Activated naive CD8-positive, alpha-beta T cell treated with anti-CD3 and anti-CD28 coated beads, Interleukin-2, amount 50 U/mL, for 24 hours (primary cell): ENCODE results near the gene DSTN.

ENCODE experiments used
- ATAC-seq: fragments of 150-1000 bp; cut with Tn5 transposase; one replicate; pipeline ENCODE4 v1.10.0; 2021
- DNase-seq: peaks from one replicate; pipeline ENCODE4 v3.0.0; 2021
- H3K27ac Mint-ChIP-seq: one replicate; pipeline ENCODE4 v1.8.0; 2021; ENCODE audit warnings: mild to moderate bottlenecking, mixed read lengths
- H3K27me3 Mint-ChIP-seq: one replicate; pipeline ENCODE4 v1.8.0; 2021; ENCODE audit warnings: mixed read lengths
- H3K36me3 Mint-ChIP-seq: one replicate; pipeline ENCODE4 v1.8.0; 2021; ENCODE audit warnings: low read depth, mixed read lengths
- H3K4me1 Mint-ChIP-seq: one replicate; pipeline ENCODE4 v1.8.0; 2021; ENCODE audit warnings: mixed read lengths
- H3K4me3 Mint-ChIP-seq: one replicate; pipeline ENCODE4 v1.8.0; 2021; ENCODE audit warnings: mild to moderate bottlenecking, moderate library complexity, mixed read lengths
- H3K9me3 Mint-ChIP-seq: one replicate; pipeline ENCODE4 v1.8.0; 2021; ENCODE audit warnings: mixed read lengths

Gene DSTN

GRCh38 chr20:17625246-17626051 is 55.6 kb downstream of the DSTN start:
- H3K27me3 Mint-ChIP-seq = no peaks in the 10 kb centered on the region
- no peaks in the 10 kb centered on the region for H3K4me1 Mint-ChIP-seq
- DNase-seq = no peak
- no peaks in the 10 kb centered on the region for H3K9me3 Mint-ChIP-seq
- no peak for ATAC-seq
- H3K36me3 Mint-ChIP-seq = peaks cover 2% of the 10 kb centered on the region
- H3K27ac Mint-ChIP-seq = no peak overlapping the region
- H3K4me3 Mint-ChIP-seq = no peak overlapping the region

- Mint-ChIP-seq H3K36me3 (peaks cover 2% of the 10 kb centered on the region), H3K4me3 (no peak overlapping the region), H3K27ac (no peak overlapping the region), H3K27me3 (no peaks in the 10 kb centered on the region), H3K4me1 (no peaks in the 10 kb centered on the region), H3K9me3 (no peaks in the 10 kb centered on the region)
- DNase-seq = no peak
- no peak for ATAC-seq
Measured at GRCh38 chr20:17626217-17627007, 56.5 kb downstream of the DSTN start.

GRCh38 chr20:17627101-17627955 is 57.5 kb downstream of the DSTN start:
- no peak for DNase-seq
- H3K4me1 Mint-ChIP-seq = no peaks in the 10 kb centered on the region
- H3K27ac Mint-ChIP-seq = no peak overlapping the region
- H3K36me3 Mint-ChIP-seq = peaks cover 3% of the 10 kb centered on the region
- ATAC-seq = no peak
- no peaks in the 10 kb centered on the region for H3K27me3 Mint-ChIP-seq
- no peak overlapping the region for H3K4me3 Mint-ChIP-seq
- H3K9me3 Mint-ChIP-seq = no peaks in the 10 kb centered on the region

- Mint-ChIP-seq H3K4me3 (no peak overlapping the region), H3K36me3 (peaks cover 4% of the 10 kb centered on the region), H3K4me1 (no peaks in the 10 kb centered on the region), H3K9me3 (no peaks in the 10 kb centered on the region), H3K27me3 (no peaks in the 10 kb centered on the region), H3K27ac (no peak overlapping the region)
- no peak for DNase-seq
- ATAC-seq = no peak
Measured at GRCh38 chr20:17628101-17628841, 58.4 kb downstream of the DSTN start.

- Mint-ChIP-seq H3K36me3 (peaks cover 8% of the 10 kb centered on the region), H3K27ac (no peak overlapping the region), H3K9me3 (no peaks in the 10 kb centered on the region), H3K4me1 (no peaks in the 10 kb centered on the region), H3K27me3 (no peaks in the 10 kb centered on the region), H3K4me3 (no peak overlapping the region)
- DNase-seq = no peak
- ATAC-seq = no peak
Measured at GRCh38 chr20:17629025-17629424, 59.1 kb downstream of the DSTN start.

- no peak overlapping the region for H3K4me3 Mint-ChIP-seq
- H3K27ac Mint-ChIP-seq = no peak overlapping the region
- no peak for ATAC-seq
- H3K27me3 Mint-ChIP-seq = no peaks in the 10 kb centered on the region
- H3K4me1 Mint-ChIP-seq = no peaks in the 10 kb centered on the region
- DNase-seq = no peak
- peaks cover 6% of the 10 kb centered on the region for H3K36me3 Mint-ChIP-seq
- H3K9me3 Mint-ChIP-seq = no peaks in the 10 kb centered on the region
Measured at GRCh38 chr20:17629678-17630089, 59.8 kb downstream of the DSTN start.

- no peaks in the 10 kb centered on the region for H3K9me3 Mint-ChIP-seq
- DNase-seq = no peak
Measured at GRCh38 chr20:17630151-17630805, 60.4 kb downstream of the DSTN start.

GRCh38 chr20:17630806-17631195 is 60.9 kb downstream of the DSTN start:
- Mint-ChIP-seq H3K36me3 (peaks cover 6% of the 10 kb centered on the region), H3K27me3 (no peaks in the 10 kb centered on the region), H3K9me3 (no peaks in the 10 kb centered on the region), H3K4me1 (no peaks in the 10 kb centered on the region), H3K27ac (no peak overlapping the region), H3K4me3 (no peak overlapping the region)
- DNase-seq = no peak
- ATAC-seq = no peak

More at GRCh38 chr20:17630151-17630805, 60.4 kb downstream of the DSTN start:
- peaks cover 6% of the 10 kb centered on the region for H3K36me3 Mint-ChIP-seq
- ATAC-seq = no peak
- no peaks in the 10 kb centered on the region for H3K27me3 Mint-ChIP-seq
- no peak overlapping the region for H3K27ac Mint-ChIP-seq
- H3K4me1 Mint-ChIP-seq = no peaks in the 10 kb centered on the region
- no peak overlapping the region for H3K4me3 Mint-ChIP-seq

- ATAC-seq = no peak
- H3K9me3 Mint-ChIP-seq = no peaks in the 10 kb centered on the region
- H3K4me3 Mint-ChIP-seq = no peak overlapping the region
- H3K27ac Mint-ChIP-seq = no peak overlapping the region
- DNase-seq = no peak
- no peaks in the 10 kb centered on the region for H3K27me3 Mint-ChIP-seq
- peaks cover 7% of the 10 kb centered on the region for H3K36me3 Mint-ChIP-seq
- H3K4me1 Mint-ChIP-seq = no peaks in the 10 kb centered on the region
Measured at GRCh38 chr20:17631576-17632319, 61.9 kb downstream of the DSTN start.

GRCh38 chr20:17633221-17633849 is 63.5 kb downstream of the DSTN start:
- H3K27ac Mint-ChIP-seq = no peak overlapping the region
- no peaks in the 10 kb centered on the region for H3K9me3 Mint-ChIP-seq
- H3K36me3 Mint-ChIP-seq = peaks cover 7% of the 10 kb centered on the region
- no peaks in the 10 kb centered on the region for H3K4me1 Mint-ChIP-seq
- DNase-seq = no peak
- no peaks in the 10 kb centered on the region for H3K27me3 Mint-ChIP-seq
- H3K4me3 Mint-ChIP-seq = no peak overlapping the region
- no peak for ATAC-seq

- no peaks in the 10 kb centered on the region for H3K9me3 Mint-ChIP-seq
- ATAC-seq = no peak
- H3K27ac Mint-ChIP-seq = no peak overlapping the region
- H3K36me3 Mint-ChIP-seq = peaks cover 7% of the 10 kb centered on the region
- H3K4me1 Mint-ChIP-seq = no peaks in the 10 kb centered on the region
- DNase-seq = no peak
- no peaks in the 10 kb centered on the region for H3K27me3 Mint-ChIP-seq
- no peak overlapping the region for H3K4me3 Mint-ChIP-seq
Measured at GRCh38 chr20:17633850-17634500, 64.1 kb downstream of the DSTN start.

GRCh38 chr20:17634661-17635331 is 64.9 kb downstream of the DSTN start:
- ATAC-seq = no peak
- no peak overlapping the region for H3K4me3 Mint-ChIP-seq

More at GRCh38 chr20:17634661-17635331, 64.9 kb downstream of the DSTN start:
- H3K27me3 Mint-ChIP-seq = no peaks in the 10 kb centered on the region
- no peaks in the 10 kb centered on the region for H3K9me3 Mint-ChIP-seq
- H3K36me3 Mint-ChIP-seq = peaks cover 7% of the 10 kb centered on the region
- H3K27ac Mint-ChIP-seq = no peak overlapping the region
- DNase-seq = no peak
- H3K4me1 Mint-ChIP-seq = no peaks in the 10 kb centered on the region
